Measurements from ENCODE around the gene KRTAP20-2. TPM values are rescaled to one million over a fixed set of nuclear protein-coding genes. Genes with fewer than 3 reads are reported as not detected.

KRTAP20-2 gene
- total RNA-seq (2022; extraction: Qiagen RNA extraction), result not detected in 5 replicates

DNA sequence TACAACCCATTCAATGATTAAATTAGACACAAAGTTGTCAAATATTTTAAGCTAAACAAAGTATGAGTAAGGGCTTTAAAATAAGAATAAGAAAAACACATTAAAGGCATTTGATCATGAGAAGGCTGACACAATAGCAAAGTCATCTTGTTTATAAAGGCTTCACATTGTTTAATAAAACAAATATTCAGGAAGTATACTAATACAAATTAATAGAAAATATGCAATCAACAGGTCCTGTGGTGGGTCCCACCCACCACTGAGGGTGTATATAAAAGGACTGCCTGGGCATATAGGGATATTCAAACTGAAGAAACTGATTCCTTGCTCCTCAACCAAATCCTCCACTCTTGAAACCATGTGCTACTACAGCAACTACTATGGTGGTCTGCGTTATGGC lies at the start of gene KRTAP20-2:
Gene KRTAP20-2 (plus strand): TSS at position 301 of the 400 bp plus-strand sequence. CDS start 58 bp downstream, at position 359.

DNA sequence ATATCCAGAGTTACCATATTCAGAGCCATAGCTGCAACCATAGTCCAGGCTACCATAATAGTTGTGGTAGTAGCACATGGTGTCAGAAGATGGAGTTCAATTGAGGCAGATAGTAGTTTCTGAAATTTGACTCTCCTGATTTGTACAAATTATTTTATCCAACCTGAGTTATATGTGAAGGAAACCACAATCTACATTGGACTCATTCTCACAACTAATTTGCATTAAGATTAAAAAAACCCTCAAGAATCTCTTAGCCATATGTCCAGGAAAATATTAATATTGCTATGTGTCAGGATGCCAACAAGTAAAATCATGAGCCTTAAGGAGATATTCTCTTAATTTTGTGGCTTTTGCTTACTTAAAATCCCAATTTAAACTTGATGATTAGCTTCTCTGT lies 44.7 kb upstream of the KRTAP20-2 start, which contains the start of gene KRTAP22-2:
Gene KRTAP22-2 (minus strand): TSS at position 101 of the 400 bp plus-strand sequence.

DNA sequence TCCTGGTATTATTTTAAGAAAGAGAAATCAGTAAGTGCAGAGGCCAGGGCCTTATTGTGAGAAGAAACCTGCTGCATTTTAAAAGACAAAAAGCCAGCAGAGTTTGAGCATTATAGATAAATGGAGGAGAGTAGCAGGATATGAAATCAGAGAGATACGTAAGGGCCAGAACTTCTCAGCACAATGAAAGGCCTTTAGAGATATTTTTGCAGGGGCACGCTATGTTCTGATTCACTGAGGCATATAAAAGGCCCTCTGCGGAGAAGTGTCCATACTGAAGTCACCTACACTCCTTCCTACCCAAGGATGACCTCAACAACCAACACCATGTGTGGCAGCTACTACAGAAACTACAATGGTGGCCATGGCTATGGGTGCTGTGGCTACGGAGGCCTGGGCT lies 42.9 kb upstream of the KRTAP20-2 start, which contains the start of gene KRTAP6-3:
Gene KRTAP6-3 (plus strand): TSS at position 301 of the 400 bp plus-strand sequence. CDS start 6 bp downstream, at position 307.

DNA sequence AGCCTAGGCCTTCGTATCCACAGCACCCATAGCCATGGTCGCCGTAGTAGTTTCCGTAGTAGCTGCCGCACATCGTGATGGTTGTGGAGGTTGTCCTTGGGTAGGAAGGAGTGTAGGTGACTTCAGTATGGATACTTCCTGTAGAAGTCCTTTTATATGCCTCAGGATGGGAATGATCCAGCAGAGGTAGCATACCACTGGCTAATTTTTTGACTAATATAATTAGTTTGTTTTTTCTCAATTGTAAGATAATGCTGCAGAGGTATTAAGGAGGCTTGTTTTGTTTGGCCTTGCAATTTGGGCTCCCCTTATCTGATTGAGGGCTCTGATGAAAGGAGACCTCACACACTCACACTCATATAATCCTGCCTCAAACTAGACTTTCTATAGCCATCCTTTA lies 36.2 kb upstream of the KRTAP20-2 start, which contains the start of gene KRTAP6-2:
Gene KRTAP6-2 (minus strand): TSS at position 101 of the 400 bp plus-strand sequence. CDS start 28 bp downstream, at position 73.

DNA sequence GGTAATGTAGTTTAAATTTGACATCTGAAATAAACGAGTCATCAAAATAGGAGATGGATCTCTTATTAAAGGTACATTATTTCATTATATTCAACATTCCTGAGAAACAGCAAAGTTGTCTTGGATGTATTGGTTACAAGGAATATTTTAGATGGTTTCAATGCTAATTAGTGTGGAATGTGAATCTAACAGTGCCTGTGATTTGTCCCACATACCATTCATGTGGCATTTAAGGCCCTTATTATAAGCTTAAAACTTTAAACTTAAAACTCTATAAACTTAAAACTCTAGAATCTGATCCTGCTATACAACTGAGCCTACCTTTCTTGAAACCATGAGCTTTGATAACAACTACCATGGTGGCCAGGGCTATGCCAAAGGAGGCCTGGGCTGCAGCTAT lies 34.2 kb upstream of the KRTAP20-2 start, which contains the start of gene KRTAP22-1:
Gene KRTAP22-1 (plus strand): TSS at position 301 of the 400 bp plus-strand sequence.

DNA sequence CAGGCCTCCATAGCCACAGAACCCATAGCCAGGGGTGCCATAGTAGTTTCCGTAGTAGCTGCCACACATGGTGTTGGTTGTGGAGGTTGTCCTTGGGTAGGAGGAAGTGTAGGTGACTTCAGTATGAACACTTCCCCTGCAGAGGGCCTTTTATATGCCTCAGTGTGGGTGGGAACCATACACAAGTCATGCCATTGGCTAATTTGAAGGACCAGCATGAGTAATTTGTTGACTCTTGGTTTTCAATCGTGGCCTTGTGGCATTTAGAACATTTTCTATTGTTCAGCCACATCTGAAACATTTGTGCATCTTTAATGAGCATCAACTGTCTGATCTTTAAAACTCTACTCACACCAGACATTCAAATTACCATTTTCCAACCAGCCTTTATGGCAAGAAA lies 21.2 kb upstream of the KRTAP20-2 start, which contains the start of gene KRTAP6-1:
Gene KRTAP6-1 (minus strand): TSS at position 95 of the 400 bp plus-strand sequence. CDS start 26 bp downstream, at position 69.

DNA sequence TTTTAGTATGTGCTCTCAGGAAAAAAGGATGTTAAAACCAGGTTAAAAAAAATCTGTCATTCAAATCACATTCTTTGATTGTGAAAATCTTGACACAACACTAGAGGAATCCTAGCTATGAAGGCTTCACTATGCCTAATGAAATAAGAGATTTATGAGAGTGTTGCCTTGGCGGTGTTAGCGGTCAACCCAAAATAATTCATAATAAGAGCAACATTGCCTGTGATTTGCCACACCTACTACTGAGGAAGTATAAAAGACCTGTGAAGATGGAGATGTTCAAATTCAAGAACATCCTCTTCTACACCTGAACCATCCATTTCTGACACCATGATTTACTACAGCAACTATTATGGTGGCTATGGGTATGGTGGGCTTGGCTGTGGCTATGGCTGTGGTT lies 18.9 kb upstream of the KRTAP20-2 start, which contains the start of gene KRTAP20-1:
Gene KRTAP20-1 (plus strand): TSS at position 301 of the 400 bp plus-strand sequence. CDS start 30 bp downstream, at position 331.

DNA sequence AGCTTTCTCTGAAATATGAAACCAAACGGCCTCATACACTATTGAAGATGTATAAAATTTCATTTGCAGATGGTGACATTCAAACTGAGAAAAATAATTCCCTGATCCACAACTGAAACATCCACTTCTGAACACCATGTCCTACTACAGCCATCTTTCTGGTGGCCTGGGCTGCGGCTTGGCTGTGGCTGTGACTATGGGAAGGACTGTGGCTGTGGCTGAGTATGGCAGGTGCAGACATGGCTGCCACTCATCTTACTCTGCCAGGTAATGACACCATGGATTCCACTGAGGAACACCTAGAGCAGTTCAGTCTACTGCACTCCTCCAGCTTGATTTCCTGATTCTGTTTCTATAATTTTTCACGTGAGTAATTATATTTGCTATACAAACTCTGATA lies 14.5 kb upstream of the KRTAP20-2 start, which contains the start of gene KRTAP20-4:
Gene KRTAP20-4 (plus strand): TSS at position 106 of the 400 bp plus-strand sequence.

DNA sequence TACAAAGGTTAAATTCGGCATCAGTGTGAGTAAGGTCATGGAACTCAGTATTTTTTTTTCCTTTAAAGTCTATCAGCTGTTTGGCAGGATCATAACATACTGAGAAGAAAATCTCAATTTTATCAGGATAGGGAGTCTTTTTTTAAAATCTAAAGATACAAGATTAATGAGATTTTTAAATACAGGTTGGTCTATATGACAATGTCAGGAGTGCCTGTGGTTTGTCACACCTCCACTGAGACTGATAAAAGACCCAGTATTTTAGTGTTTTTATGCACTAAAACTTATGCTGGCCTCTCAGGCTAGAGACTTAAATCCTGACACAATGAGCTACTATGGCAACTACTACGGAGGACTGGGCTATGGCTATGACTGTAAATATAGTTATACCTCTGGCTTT lies 7.6 kb downstream of the KRTAP20-2 start, which contains the start of gene KRTAP20-3:
Gene KRTAP20-3 (plus strand): TSS at position 301 of the 400 bp plus-strand sequence.

Other genes starting within 250 kb of the KRTAP20-2 start
- gene KRTAP13-1, start 239.2 kb upstream of the KRTAP20-2 start, total RNA-seq (2022; extraction: Qiagen RNA extraction), result not detected in 5 replicates
- not detected in 5 replicates for gene KRTAP13-3, start 209.3 kb upstream of the KRTAP20-2 start, total RNA-seq (2022; extraction: Qiagen RNA extraction)
- gene KRTAP13-4, start 205.0 kb upstream of the KRTAP20-2 start, total RNA-seq (2022; extraction: Qiagen RNA extraction), result not detected in 5 replicates
- gene KRTAP15-1, start 194.9 kb upstream of the KRTAP20-2 start, total RNA-seq (2022; extraction: Qiagen RNA extraction), result not detected in 5 replicates
- not detected in 5 replicates for gene KRTAP19-1, start 154.8 kb upstream of the KRTAP20-2 start, total RNA-seq (2022; extraction: Qiagen RNA extraction)
- not detected in 5 replicates for gene KRTAP19-2, start 147.8 kb upstream of the KRTAP20-2 start, total RNA-seq (2022; extraction: Qiagen RNA extraction)
- gene KRTAP19-3, start 143.2 kb upstream of the KRTAP20-2 start, total RNA-seq (2022; extraction: Qiagen RNA extraction), result not detected in 5 replicates
- gene KRTAP19-4, start 138.0 kb upstream of the KRTAP20-2 start, total RNA-seq (2022; extraction: Qiagen RNA extraction), result not detected in 5 replicates
- not detected in 5 replicates for gene KRTAP19-5, start 133.1 kb upstream of the KRTAP20-2 start, total RNA-seq (2022; extraction: Qiagen RNA extraction)
- gene KRTAP19-6, start 93.3 kb upstream of the KRTAP20-2 start, total RNA-seq (2022; extraction: Qiagen RNA extraction), result not detected in 5 replicates
- not detected in 5 replicates for gene KRTAP19-7, start 73.9 kb upstream of the KRTAP20-2 start, total RNA-seq (2022; extraction: Qiagen RNA extraction)
- not detected in 5 replicates for gene KRTAP22-2, start 44.8 kb upstream of the KRTAP20-2 start, total RNA-seq (2022; extraction: Qiagen RNA extraction)
- gene KRTAP6-3, start 42.8 kb upstream of the KRTAP20-2 start, total RNA-seq (2022; extraction: Qiagen RNA extraction), result not detected in 5 replicates
- not detected in 5 replicates for gene KRTAP6-2, start 36.3 kb upstream of the KRTAP20-2 start, total RNA-seq (2022; extraction: Qiagen RNA extraction)
- not detected in 5 replicates for gene KRTAP22-1, start 34.1 kb upstream of the KRTAP20-2 start, total RNA-seq (2022; extraction: Qiagen RNA extraction)
- gene KRTAP6-1, start 21.3 kb upstream of the KRTAP20-2 start, total RNA-seq (2022; extraction: Qiagen RNA extraction), result not detected in 5 replicates
- gene KRTAP20-1, start 18.8 kb upstream of the KRTAP20-2 start, total RNA-seq (2022; extraction: Qiagen RNA extraction), result not detected in 5 replicates
- gene KRTAP20-4, start 14.6 kb upstream of the KRTAP20-2 start, total RNA-seq (2022; extraction: Qiagen RNA extraction), result not detected in 5 replicates
- gene KRTAP20-3, start 7.7 kb downstream of the KRTAP20-2 start, total RNA-seq (2022; extraction: Qiagen RNA extraction), result not detected in 5 replicates
- not detected in 5 replicates for gene KRTAP21-3, start 83.6 kb downstream of the KRTAP20-2 start, total RNA-seq (2022; extraction: Qiagen RNA extraction)
- gene KRTAP21-2, start 112.1 kb downstream of the KRTAP20-2 start, total RNA-seq (2022; extraction: Qiagen RNA extraction), result not detected in 5 replicates
- not detected in 5 replicates for gene KRTAP21-1, start 120.2 kb downstream of the KRTAP20-2 start, total RNA-seq (2022; extraction: Qiagen RNA extraction)
- not detected in 5 replicates for gene KRTAP8-1, start 178.1 kb downstream of the KRTAP20-2 start, total RNA-seq (2022; extraction: Qiagen RNA extraction)
- gene KRTAP7-1, start 194.6 kb downstream of the KRTAP20-2 start, total RNA-seq (2022; extraction: Qiagen RNA extraction), result not detected in 5 replicates
- gene KRTAP11-1, start 246.4 kb downstream of the KRTAP20-2 start, total RNA-seq (2022; extraction: Qiagen RNA extraction), result 0.09 TPM in 1 of 5 replicates, not detected in the others